Prostate gland (tissue), 2 donors: ENCODE results near the gene PBX3. TPM values are rescaled to one million over a fixed set of nuclear protein-coding genes. Genes with fewer than 3 reads are reported as not detected.

Source experiments
- DNase-seq: peaks from one replicate; pipeline ENCODE4 v3.0.0-alpha.2; 2019; ENCODE audit warnings: low spot score
- H3K27ac ChIP-seq, 2 donors: fragments of 200-600 bp; sonication (generic); 2 replicates each; pipeline ENCODE4 v1.5.1; 2017 to 2019
- H3K27me3 ChIP-seq: fragments of 200-600 bp; sonication (generic); replicated peaks from 2 replicates; pipeline ENCODE4 v1.5.1; 2019; ENCODE audit not compliant: insufficient read depth
- H3K36me3 ChIP-seq, 2 donors: fragments of 200-600 bp; sonication (generic); 1 replicate in 1 of 2; 2 replicates in 1 of 2; pipeline versions ENCODE4 v1.5.1 to v1.8.1; 2017 to 2019
- H3K4me1 ChIP-seq: fragments of 200-600 bp; sonication (generic); replicated peaks from 2 replicates; pipeline ENCODE4 v1.5.1; 2019
- H3K4me3 ChIP-seq, 2 donors: fragments of 200-600 bp; sonication (generic); 2 replicates each; pipeline ENCODE4 v1.5.1; 2017 to 2019
- H3K9me3 ChIP-seq: fragments of 200-600 bp; sonication (generic); 2 replicates; pipeline ENCODE4 v1.5.1; 2017
- POLR2A ChIP-seq: fragments of 450-650 bp; IDR thresholded peaks from one replicate; pipeline ENCODE4 v1.6.1; 2016; ENCODE audit warnings: antibody characterized with exemption, mild to moderate bottlenecking
- POLR2AphosphoS5 ChIP-seq: sonication (generic); formaldehyde crosslinking; IDR thresholded peaks from one replicate; pipeline ENCODE4 v1.6.1; 2017; ENCODE audit warnings: antibody characterized with exemption
- WGBS: methylation state at CpG from one replicate; pipeline ENCODE4 v1.1.5; 2018; 5-methylcytosine and 5-hydroxymethylcytosine counted together
- intact Hi-C: fragments of 100-400 bp; cut with DNase I; formaldehyde crosslinking; loops from one replicate; pipeline ENCODE4 v1.14.2; 2022
- total RNA-seq, 2 donors: library from RNA; depleted of rRNA; stranded (reverse); fragments of >200 nt; gene quantifications; one replicate each; pipeline ENCODE4 v1.1.0, GENCODE V29; 2016
- TF ChIP-seq, protein P1 (sequence below), 4 experiments: fragments of 200-600 bp in 2 of 4; fragments of 450-650 bp in 2 of 4; sonication (generic) in 2 of 4; IDR thresholded peaks; 1 replicate in 3 of 4; 2 replicates in 1 of 4; pipeline ENCODE4 v1.5.1; 2016 to 2019; ENCODE audit warnings: antibody characterized with exemption in 4 of 4, mild to moderate bottlenecking in 2 of 4, moderate library complexity in 2 of 4

The PBX3 gene
- total RNA-seq, 2 donors from 2014 or later, result 48.5 to 77.6 TPM

DNA sequence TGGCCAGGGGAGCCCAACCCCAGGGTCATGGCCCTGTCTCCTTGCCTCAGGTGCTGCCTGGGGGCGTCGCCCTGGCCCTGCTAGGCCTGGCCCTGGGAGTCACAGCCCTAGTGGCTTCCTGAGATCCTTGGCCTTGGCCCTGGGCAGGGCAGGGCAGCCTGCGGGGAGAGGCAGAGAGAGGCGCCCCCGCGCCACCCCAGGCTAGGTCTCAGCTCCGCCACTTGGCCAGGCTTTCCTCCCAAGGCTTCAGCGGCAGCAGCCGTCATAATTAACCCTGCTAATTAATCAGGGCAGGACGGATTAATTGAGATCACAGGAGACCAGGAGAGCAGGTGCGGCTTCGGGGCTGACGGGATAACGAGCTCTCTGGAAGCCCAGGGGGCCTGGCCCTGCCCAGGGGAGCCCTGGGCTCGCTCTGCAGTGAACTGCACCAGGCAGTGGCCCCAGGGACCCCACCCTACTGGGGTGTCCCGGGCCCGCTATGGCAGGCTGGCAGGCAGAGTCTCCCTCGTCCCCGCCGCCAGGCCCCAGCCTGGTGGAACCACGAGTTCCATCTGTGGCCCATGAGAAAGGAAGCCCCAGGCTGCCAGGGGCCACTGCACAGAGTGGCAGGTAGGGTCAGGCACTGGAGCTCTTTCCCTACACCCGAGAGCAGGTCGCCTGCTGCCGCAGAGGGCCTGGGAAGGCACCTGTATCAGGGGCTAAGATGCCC, 269.6 kb downstream of the PBX3 start:
- DNase-seq, result no peak
- Histone ChIP-seq H3K4me3 (no peak overlapping the region), H3K4me1 (no peaks in the 10 kb centered on the region), H3K27ac (no peak overlapping the region), H3K27me3 (peaks cover 2% of the 10 kb centered on the region), H3K9me3 (no peaks in the 10 kb centered on the region), H3K36me3 (no peaks in the 10 kb centered on the region)
- TF ChIP-seq POLR2AphosphoS5 (no peak), POLR2A (no peak)
- TF ChIP-seq, protein P1, sequence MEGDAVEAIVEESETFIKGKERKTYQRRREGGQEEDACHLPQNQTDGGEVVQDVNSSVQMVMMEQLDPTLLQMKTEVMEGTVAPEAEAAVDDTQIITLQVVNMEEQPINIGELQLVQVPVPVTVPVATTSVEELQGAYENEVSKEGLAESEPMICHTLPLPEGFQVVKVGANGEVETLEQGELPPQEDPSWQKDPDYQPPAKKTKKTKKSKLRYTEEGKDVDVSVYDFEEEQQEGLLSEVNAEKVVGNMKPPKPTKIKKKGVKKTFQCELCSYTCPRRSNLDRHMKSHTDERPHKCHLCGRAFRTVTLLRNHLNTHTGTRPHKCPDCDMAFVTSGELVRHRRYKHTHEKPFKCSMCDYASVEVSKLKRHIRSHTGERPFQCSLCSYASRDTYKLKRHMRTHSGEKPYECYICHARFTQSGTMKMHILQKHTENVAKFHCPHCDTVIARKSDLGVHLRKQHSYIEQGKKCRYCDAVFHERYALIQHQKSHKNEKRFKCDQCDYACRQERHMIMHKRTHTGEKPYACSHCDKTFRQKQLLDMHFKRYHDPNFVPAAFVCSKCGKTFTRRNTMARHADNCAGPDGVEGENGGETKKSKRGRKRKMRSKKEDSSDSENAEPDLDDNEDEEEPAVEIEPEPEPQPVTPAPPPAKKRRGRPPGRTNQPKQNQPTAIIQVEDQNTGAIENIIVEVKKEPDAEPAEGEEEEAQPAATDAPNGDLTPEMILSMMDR (IDR thresholded peaks at IDR 0.05), result no peak
- intact Hi-C loops, result no loop called here
- WGBS, result 92% methylated on average over 16 of the region's 24 CpGs

Other genes starting within 250 kb of the PBX3 start
- gene MAPKAP1, start 40.2 kb upstream of the PBX3 start, total RNA-seq, result 10 to 100 TPM; 62.4 to 91.2 TPM